ENCODE data around the gene WDR7.

The WDR7 gene

GRCh38 chr18:56953428-56954198, 302.5 kb downstream of the WDR7 start:
- no peak for DNase-seq

GRCh38 chr18:56955490-56955889, 304.3 kb downstream of the WDR7 start:
- DNase-seq: no peak

GRCh38 chr18:56959120-56959519, 308.0 kb downstream of the WDR7 start:
- no peak for DNase-seq

GRCh38 chr18:56962322-56962721, 311.2 kb downstream of the WDR7 start:
- no peak for DNase-seq

GRCh38 chr18:56967035-56967434, 315.9 kb downstream of the WDR7 start:
- no peak for DNase-seq

- DNase-seq: no peak
Measured at GRCh38 chr18:56973487-56973886, 322.3 kb downstream of the WDR7 start.

- no peak for DNase-seq
Measured at GRCh38 chr18:56974141-56974540, 323.0 kb downstream of the WDR7 start.

- no peak for DNase-seq
Measured at GRCh38 chr18:56975276-56975675, 324.1 kb downstream of the WDR7 start.

GRCh38 chr18:56977309-56977708, 326.1 kb downstream of the WDR7 start:
- no peak for DNase-seq

- no peak for DNase-seq
Measured at GRCh38 chr18:56977771-56978170, 326.6 kb downstream of the WDR7 start.

GRCh38 chr18:56980151-56980550, 329.0 kb downstream of the WDR7 start:
- no peak for DNase-seq

- DNase-seq: peak; percentile 78
Measured at GRCh38 chr18:56982766-56983165, 331.6 kb downstream of the WDR7 start.

GRCh38 chr18:56983275-56983992, 332.3 kb downstream of the WDR7 start:
- no peak for DNase-seq

- DNase-seq: no peak
Measured at GRCh38 chr18:56984731-56985130, 333.6 kb downstream of the WDR7 start.

GRCh38 chr18:56986829-56987228, 335.7 kb downstream of the WDR7 start:
- no peak for DNase-seq

GRCh38 chr18:56987236-56987635, 336.1 kb downstream of the WDR7 start:
- no peak for DNase-seq

GRCh38 chr18:56988022-56988421, 336.9 kb downstream of the WDR7 start:
- DNase-seq: no peak

GRCh38 chr18:56990678-56991077, 339.5 kb downstream of the WDR7 start:
- no peak for DNase-seq

- DNase-seq: no peak
Measured at GRCh38 chr18:56992777-56993176, 341.6 kb downstream of the WDR7 start.

- DNase-seq: no peak
Measured at GRCh38 chr18:56995579-56996188, 344.5 kb downstream of the WDR7 start.

GRCh38 chr18:56997200-56997599, 346.0 kb downstream of the WDR7 start:
- DNase-seq: no peak

GRCh38 chr18:56999823-57000222, 348.7 kb downstream of the WDR7 start:
- DNase-seq: no peak

GRCh38 chr18:57002627-57003026, 351.5 kb downstream of the WDR7 start:
- DNase-seq: no peak

GRCh38 chr18:57003342-57003741, 352.2 kb downstream of the WDR7 start:
- DNase-seq: no peak
